Activated CD8-positive, alpha-beta memory T cell treated with anti-CD3 and anti-CD28 coated beads, Interleukin-2, amount 50 U/mL, for 1 hour (primary cell): ENCODE data around the gene SMYD4.
"Not testable (repeated sequence)": the region's sequence is repeated elsewhere in the genome, so short reads cannot be mapped to it uniquely, and the experiment has no call there.

ENCODE experiments used
- DNase-seq: peaks from one replicate; pipeline ENCODE4 v3.0.0-alpha.2; 2020; ENCODE audit errors: extremely low read depth

Gene SMYD4

GRCh38 chr17:1820528-1821252 is 9.0 kb downstream of the SMYD4 start:
- DNase-seq: no peak

- no peak for DNase-seq
These were observed 16.6 kb downstream of the SMYD4 start for GRCh38 chr17:1813088-1813487.

DNA sequence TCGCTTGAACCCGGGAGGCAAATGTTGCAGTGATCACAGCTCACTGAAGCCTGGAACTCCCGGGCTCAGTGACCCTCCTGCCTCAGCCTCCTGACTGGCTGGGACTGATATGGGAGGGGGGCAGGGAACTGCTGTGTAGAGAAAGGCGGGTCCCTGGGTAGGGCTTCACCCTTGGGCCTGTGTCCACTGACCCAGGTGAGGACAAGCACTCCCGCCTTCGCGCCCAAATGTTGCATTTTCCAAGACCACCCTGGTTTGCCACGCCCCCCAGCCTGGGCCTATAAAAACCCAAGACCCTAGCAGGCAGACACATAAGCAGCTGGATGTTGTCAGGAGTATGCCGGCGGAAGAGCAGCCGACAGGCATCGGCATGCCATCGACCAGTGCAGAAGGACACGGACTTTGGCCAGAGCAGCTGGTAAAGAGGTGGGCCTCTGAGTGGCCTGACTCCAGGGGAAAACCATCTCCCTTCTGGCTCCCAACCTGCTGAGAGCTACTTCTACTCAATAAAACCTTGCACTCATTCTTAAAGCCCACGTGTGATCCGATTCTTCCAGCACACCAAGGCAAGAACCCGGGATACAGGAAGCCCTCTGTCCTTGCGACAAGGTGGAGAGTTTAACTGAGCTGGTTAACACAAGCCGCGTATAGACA is 19.1 kb downstream of the SMYD4 start:
- DNase-seq: no peak

DNA sequence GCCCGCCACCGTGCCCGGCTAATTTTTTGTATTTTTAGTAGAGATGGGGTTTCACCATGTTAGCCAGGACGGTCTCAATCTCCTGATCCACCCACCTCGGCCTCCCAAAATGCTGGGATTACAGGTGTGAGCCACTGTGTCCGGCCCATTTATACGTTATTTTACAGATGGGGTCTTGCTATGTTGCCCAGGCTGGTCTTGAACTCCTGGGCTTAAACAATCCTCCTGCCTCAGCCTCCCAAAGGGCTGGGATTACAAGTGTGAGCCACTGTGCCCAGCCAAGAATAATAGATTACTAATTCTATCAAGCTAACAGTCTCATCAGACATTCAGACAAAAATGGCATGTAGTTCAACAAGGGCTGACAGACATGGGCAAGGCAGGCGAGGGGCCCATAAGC is 19.9 kb downstream of the SMYD4 start:
- DNase-seq: not testable (repeated sequence)

- no peak for DNase-seq
These were observed 21.1 kb downstream of the SMYD4 start for GRCh38 chr17:1808644-1809043.

DNA sequence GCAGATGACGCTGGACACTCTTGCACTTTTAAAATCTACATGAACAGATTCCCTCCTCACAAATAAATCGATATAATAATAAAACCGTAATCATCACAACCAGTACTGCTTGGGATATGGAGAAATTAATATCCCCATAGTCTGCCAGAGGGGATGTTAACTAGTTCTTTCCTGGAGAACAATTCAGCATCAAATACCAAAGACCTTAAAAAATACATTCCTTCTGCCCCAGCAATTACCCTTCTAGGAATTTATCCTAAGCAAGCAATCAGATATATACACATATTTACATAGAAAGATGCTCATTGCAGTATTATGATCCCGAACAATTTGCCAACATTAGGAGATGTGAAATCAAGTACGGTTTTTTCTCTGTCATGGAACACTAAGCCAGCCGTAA is 21.8 kb downstream of the SMYD4 start:
- no peak for DNase-seq

DNA sequence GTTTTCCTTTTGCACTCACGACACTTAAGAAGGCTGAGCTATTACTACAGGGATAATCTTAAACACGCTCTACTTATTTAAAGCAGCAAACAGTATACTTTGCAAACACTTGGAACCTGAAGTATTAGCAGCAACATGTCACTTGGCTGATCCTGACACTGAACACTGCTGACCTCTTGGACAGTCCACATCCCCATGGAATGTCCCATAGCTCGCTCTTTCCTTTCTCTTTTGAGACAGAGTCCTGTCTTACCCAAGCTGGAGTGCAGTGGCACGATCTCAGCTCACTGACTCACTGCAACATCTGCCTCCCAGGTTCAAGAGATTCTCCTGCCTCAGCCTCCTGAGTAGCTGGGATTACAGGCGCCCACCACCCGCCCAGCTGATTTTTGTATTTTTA is 26.4 kb downstream of the SMYD4 start:
- no peak for DNase-seq

DNA sequence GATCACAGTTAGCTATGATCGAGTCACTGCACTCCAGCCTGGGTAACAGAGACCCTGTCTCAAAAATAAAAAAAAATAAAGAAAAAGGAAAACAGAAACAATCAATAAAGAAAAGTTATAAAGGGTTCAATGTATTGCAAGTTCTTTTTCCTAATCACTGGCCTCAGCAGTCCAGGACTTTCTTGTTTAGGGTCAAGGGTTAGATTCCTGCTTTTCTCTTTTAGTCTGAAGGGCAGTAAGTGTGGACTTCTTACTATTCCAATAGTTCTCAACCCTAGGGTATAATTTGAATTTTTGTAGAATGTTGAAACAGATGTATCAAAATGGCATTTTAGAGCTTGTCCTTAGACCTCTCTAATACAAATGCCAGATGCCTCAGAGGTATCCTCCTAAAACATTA is 27.3 kb downstream of the SMYD4 start:
- no peak for DNase-seq

GRCh38 chr17:1800712-1801111 is 29.0 kb downstream of the SMYD4 start:
- no peak for DNase-seq

GRCh38 chr17:1800240-1800639 is 29.5 kb downstream of the SMYD4 start:
- DNase-seq: no peak

GRCh38 chr17:1797846-1798245 is 31.9 kb downstream of the SMYD4 start:
- not testable (repeated sequence) for DNase-seq

DNA sequence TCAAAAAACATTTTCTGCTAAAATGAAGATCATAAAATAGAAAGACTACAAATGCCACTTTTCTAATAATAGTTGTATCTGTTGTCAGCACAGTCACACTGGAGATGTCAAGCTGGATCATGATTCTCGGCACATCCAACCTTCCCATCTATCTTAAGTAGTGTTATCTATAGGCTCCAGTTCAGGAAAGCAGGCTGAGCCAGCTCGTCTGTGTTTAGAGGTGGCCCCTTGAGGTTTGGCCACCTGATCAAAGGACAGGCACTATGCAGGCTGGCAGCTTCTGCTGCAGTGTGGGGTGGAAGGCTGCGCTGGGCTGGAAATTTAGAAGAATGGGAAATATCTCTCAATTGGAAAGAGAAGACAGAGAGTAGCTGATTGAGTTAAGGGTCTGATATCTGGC is 32.4 kb downstream of the SMYD4 start:
- no peak for DNase-seq

- no peak for DNase-seq
These were observed 32.9 kb downstream of the SMYD4 start for GRCh38 chr17:1796800-1797199.

GRCh38 chr17:1793447-1793806 is 36.3 kb downstream of the SMYD4 start:
- no peak for DNase-seq

GRCh38 chr17:1792495-1793446 is 36.9 kb downstream of the SMYD4 start:
- no peak for DNase-seq

DNA sequence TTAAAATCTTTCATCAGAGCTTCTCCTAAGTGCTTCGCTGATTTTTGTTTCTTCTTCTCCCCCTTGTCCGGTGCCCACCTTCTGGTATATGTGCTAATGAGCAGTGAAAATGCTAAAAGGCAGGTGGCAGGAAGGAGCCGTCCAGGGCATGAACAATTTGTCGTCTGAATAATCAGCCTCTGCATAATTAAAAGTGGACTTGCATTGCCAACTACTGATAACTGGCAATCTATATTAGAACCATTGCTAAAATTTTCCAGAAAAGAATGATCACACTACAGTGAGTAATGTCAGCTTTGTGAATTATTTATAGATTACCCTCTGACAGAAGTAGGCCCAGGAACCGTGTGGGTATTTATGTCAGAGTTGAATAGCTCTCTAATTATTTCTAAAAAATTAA is 39.8 kb downstream of the SMYD4 start:
- DNase-seq: no peak

DNA sequence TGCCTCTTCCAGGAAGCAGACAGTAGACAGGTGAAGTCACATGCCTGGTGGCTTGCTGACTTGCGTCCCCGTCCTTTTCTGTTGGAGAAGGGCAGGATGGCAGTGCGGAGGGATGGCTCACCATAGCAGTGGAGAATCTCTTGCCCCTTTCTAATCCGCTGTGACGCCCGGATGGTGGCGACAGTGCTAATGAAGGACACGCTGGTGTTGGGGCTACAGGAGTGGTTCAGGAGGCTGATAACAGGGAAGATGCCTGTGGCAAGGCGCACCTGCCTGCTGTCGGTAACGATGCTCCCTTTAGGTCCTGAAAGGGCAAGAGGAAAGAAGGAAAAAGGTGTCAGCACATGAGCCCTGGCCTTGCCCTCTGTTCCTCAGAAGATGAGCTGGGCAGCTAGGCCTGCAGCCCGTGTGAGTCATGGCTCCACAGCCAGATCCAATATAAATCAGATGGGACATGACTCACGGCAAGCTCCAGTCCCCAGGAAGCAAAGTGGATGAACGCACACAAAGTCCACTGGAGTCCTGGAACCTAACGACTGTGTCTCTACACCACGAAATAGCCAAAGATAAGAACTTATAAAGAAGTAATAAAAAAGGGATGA is 42.3 kb downstream of the SMYD4 start:
- no peak for DNase-seq

DNA sequence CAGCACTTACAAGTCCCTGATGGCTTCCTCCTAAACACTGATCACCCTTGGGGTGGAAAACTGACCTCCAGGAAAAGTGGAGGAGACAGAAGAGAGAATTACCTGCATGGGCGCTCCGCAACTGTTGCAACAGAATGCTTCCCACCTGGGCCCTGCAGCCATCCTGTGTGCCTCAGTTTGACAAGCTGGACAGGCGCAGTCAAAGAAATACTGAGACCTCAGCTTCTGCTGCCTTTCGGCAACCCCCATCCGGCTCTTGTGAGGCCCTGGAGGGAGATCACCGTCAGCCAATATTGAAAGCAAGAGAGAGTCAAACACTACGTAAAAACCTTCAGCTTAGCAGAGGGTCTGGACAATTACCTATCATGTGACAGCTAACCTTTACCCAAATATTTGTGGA is 43.0 kb downstream of the SMYD4 start:
- DNase-seq: no peak

GRCh38 chr17:1785930-1786329 is 43.8 kb downstream of the SMYD4 start:
- DNase-seq: no peak

GRCh38 chr17:1783834-1784611 is 45.7 kb downstream of the SMYD4 start:
- no peak for DNase-seq

DNA sequence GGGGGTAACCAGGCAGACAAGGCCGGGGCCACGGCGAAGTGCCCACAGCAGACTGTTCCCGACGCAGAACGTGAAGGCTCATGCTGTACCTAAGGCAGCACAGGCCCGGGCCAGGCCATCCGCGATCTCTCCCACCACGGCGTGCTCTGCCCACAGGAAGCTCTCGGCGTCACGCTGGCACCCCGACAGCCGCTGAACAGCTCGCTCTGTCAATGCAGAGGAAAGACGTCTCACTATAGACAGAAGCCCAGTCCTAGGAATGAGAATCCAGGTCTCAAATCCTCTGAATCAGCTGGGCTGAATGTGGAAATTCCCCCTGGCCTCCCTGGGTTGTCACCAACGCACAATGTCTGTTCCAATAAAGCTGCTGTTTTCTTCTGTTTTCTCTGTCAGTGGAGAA is 46.4 kb downstream of the SMYD4 start:
- no peak for DNase-seq
